Esophagus muscularis mucosa (tissue), 3 donors: ENCODE data around the gene MTA3.

ENCODE experiments used
- CTCF ChIP-seq, 3 experiments: fragments of 200-600 bp in 2 of 3; fragments of 450-650 bp in 1 of 3; sonication (generic) in 2 of 3; IDR thresholded peaks; one replicate each; pipeline ENCODE4 v1.5.1; 2017 to 2019; ENCODE audit warnings: antibody characterized with exemption in 3 of 3, mild to moderate bottlenecking in 2 of 3, moderate library complexity in 1 of 3
- POLR2A ChIP-seq: fragments of 450-650 bp; IDR thresholded peaks from one replicate; pipeline ENCODE4 v1.6.1; 2017; ENCODE audit warnings: antibody characterized with exemption, moderate library complexity, mild to moderate bottlenecking, low read depth
- POLR2AphosphoS5 ChIP-seq, 2 donors: sonication (generic); formaldehyde crosslinking; IDR thresholded peaks; one replicate each; pipeline ENCODE4 v1.6.1; 2017; ENCODE audit warnings: antibody characterized with exemption in 2 of 2

GRCh38 chr2:42789751-42790150 lies 221.3 kb downstream of the MTA3 start:
- no peak for TF ChIP-seq CTCF (IDR thresholded peaks at IDR 0.05)
- no peak for TF ChIP-seq POLR2A
- no peak for TF ChIP-seq POLR2AphosphoS5 (IDR thresholded peaks at IDR 0.05)
